ENCODE results near the gene DGKE.

The DGKE gene

GRCh38 chr17:56849131-56849530 lies 15.2 kb downstream of the DGKE start:
- no peak for DNase-seq (ENCODE audit: low read depth in 2 of 2)

DNA sequence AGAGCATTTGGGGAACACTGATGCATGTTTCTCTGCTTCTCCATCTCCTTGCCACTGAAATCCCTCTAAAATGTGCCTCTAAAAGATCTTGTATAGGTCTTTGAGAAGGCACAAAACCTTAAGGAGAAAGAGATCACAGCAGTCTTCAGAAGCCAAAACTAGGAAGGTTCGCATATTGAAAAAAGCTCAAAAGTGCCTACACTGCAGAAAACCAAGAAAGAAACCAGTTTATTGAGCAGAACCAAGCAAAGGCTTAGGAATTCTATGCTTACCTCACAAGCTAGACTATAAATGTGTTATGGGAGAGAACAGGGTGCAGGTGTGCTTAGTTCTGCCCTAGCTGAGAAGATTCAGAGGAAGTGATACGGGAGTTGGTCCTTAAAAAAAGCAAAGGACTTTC lies 16.6 kb downstream of the DGKE start:
- no peak for DNase-seq (ENCODE audit: low read depth in 2 of 2)

DNA sequence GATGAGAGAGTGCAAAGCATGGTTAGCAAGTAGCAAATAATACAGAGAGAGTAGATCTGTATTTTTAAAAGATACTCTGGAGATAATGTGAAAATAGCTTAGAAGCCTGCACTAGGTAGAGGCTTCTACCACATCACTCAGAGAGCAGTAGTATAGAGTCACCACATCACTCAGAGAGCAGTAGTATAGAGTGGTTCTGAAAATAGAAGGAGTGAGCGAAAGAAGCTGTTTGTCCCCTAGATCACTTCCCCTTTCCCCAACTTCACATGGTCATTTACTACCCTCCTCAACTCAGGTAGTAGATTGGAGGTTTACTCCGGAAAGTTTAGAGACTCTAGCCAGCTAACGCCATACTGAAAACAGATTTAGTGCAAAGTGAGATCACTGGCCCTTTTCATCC lies 17.1 kb downstream of the DGKE start:
- no peak for DNase-seq (ENCODE audit: low read depth in 2 of 2)

DNA sequence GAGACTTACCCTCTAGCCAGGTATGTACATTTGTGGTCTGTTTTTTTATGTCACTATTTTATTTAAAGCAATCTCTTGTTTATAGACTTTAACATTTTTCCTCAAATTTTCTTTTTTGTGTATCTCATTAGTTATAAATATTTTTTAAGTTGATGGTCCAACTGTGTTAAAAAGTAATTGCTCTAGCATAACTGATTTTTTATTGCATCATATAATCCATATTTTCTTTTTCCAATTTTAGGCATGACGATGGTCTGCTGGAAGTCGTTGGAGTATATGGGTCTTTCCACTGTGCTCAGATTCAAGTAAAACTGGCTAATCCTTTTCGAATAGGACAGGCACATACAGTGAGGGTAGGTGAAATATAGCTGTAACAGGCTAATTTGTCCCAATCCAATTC lies 27.9 kb downstream of the DGKE start:
- no peak for DNase-seq (ENCODE audit: low read depth in 2 of 2)

- no peak for DNase-seq (ENCODE audit: low read depth in 2 of 2)
These were observed 30.0 kb downstream of the DGKE start for GRCh38 chr17:56863974-56864373.

- no peak for DNase-seq (ENCODE audit: low read depth in 2 of 2)
These were observed 32.1 kb downstream of the DGKE start for GRCh38 chr17:56866076-56866475.

DNA sequence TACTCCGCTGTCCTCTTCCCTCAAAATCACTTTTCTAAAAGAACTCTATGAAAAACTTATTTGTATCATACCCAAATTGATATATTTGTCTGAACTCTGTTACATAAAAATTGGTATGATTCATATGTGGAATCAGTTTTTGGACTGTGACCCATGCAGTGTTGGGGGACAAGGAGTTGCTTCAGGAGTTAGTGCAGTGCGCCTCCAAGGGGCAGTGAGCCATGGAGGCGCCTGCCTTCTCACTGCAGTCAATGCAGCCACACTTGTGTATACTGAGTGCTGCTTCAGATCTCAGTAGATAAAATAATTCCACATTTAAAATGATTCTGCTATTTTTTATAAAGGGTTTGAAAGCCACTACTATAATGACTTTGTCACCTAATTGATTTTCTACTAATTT lies 32.5 kb downstream of the DGKE start:
- DNase-seq (ENCODE audit: low read depth in 2 of 2), result no peak

GRCh38 chr17:56867948-56868376 lies 34.0 kb downstream of the DGKE start:
- no peak for DNase-seq (ENCODE audit: low read depth in 2 of 2)

GRCh38 chr17:56868716-56869115 lies 34.8 kb downstream of the DGKE start:
- DNase-seq (ENCODE audit: low read depth in 2 of 2), result no peak

GRCh38 chr17:56870081-56870651 lies 36.2 kb downstream of the DGKE start:
- no peak for DNase-seq (ENCODE audit: low read depth in 2 of 2)

- no peak for DNase-seq (ENCODE audit: low read depth in 2 of 2)
These were observed 42.8 kb downstream of the DGKE start for GRCh38 chr17:56876766-56877179.

GRCh38 chr17:56879280-56879679 lies 45.3 kb downstream of the DGKE start:
- no peak for DNase-seq (ENCODE audit: low read depth in 2 of 2)

- no peak for DNase-seq (ENCODE audit: low read depth in 2 of 2)
These were observed 46.2 kb downstream of the DGKE start for GRCh38 chr17:56880133-56880532.

- no peak for DNase-seq (ENCODE audit: low read depth in 2 of 2)
These were observed 46.6 kb downstream of the DGKE start for GRCh38 chr17:56880571-56880970.

GRCh38 chr17:56881685-56882295 lies 47.8 kb downstream of the DGKE start:
- DNase-seq (ENCODE audit: low read depth in 2 of 2), result no peak

GRCh38 chr17:56883616-56884015 lies 49.7 kb downstream of the DGKE start:
- DNase-seq (ENCODE audit: low read depth in 2 of 2), result no peak

DNA sequence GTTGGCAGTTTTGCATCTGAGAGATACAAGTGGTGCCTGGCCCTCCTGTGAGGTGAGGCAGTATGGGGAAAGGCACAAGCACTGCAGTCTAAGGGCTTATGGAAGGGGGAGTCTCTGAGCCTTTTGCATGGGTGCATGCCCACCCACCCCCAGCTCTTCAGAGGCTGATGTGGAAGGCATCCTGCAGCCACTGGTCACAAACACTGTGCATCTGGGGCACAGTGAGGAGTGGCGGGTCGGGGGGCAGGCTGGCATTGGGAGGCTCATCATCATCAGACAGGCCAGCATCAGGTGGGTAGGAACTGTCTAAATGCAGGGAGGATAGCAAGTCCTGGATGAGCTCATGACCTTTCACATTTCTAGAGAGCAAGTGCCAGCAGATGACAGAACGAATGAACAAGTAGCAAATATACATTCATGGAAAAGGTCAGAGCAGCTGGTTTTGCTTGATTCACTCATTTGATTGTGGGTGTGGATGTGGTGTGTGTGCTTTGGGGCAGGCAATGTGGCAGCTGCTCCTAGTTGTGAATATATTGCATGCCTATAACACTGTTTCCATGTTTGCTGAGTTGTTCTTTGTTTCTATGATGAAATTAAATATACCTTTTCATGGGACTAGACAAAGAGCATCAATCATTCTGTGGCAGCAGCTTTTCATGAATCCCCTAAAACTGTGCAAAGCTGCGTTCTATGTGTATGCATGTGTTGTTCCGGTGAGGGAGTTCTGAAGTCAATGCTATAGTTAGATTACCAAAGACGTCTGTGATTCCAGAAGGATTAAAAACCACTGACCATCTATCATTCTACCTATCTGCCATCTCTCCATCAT lies 50.7 kb downstream of the DGKE start:
- no peak for DNase-seq (ENCODE audit: low read depth in 2 of 2)

- no peak for DNase-seq (ENCODE audit: low read depth in 2 of 2)
These were observed 51.3 kb downstream of the DGKE start for GRCh38 chr17:56885312-56885657.

- no peak for DNase-seq (ENCODE audit: low read depth in 2 of 2)
These were observed 52.4 kb downstream of the DGKE start for GRCh38 chr17:56886288-56886731.

GRCh38 chr17:56887105-56887504 lies 53.2 kb downstream of the DGKE start:
- no peak for DNase-seq (ENCODE audit: low read depth in 2 of 2)

DNA sequence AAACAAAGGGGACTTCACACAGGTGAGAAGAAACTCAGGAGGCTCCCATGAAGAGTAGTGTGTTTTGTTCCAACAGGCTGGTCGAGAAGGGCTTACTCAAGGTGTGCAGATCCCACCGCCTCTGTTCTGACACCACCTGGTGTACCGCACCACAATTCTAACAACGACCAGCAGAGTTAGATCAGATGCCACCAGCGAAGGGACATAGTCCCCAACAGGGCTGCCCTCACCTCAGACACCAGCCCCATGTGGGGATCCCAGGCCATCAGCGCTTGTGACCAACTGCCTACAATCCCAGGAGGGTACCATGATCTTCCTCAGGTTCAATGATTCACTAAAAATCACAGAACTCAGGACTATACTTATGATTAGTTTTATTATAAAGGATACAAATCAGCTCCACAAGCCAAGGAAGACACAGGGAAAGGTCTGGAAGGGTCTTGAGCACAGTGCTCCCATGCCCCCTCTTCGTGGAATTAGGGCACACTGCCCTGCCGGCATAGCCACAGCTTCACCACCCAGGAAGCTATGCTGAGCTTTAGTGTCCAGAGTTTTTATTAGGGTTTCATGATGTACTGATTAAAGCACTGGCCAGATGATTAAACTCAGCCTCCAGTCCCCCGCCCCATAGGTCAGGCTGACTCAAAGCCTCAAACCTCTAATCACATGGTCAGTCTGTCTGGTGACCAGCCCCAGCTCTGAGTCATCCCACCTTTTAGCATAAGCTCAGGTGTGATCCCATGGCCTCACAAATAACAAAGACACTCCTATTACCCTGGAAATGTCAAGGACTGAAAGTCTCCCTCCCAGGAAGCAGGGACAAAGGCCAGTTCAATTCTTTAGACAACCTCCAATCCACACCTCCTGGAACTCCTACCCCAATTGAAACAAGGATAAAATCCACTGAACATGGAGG lies 53.9 kb downstream of the DGKE start:
- DNase-seq (ENCODE audit: low read depth in 2 of 2), result no peak

- no peak for DNase-seq (ENCODE audit: low read depth in 2 of 2)
These were observed 56.4 kb downstream of the DGKE start for GRCh38 chr17:56890390-56890789.

Data from stimulated activated CD8-positive, alpha-beta memory T cell treated with anti-CD3 and anti-CD28 coated beads, Interleukin-2, amount 100 ng/mL, for 48 hours (primary cell).